Measurements from ENCODE around the gene SULT1A2. TPM values are rescaled to one million over a fixed set of nuclear protein-coding genes. Genes with fewer than 3 reads are reported as not detected.
"Not testable (repeated sequence)": the region's sequence is repeated elsewhere in the genome, so short reads cannot be mapped to it uniquely, and the experiment has no call there.

SULT1A2 gene
- total RNA-seq, 1 donor from 2014 or later: 0.23 TPM

- intact Hi-C loops (cut with micrococcal nuclease); H3K36me3 Mint-ChIP-seq (ENCODE audit: low read depth); H3K4me1 Mint-ChIP-seq; H3K27ac Mint-ChIP-seq; H3K27me3 Mint-ChIP-seq; H3K4me3 Mint-ChIP-seq; H3K9me3 Mint-ChIP-seq: not testable (repeated sequence)
- DNase-seq: peak; percentile 73
Measured at GRCh38 chr16:28615486-28616223, 18.8 kb upstream of the SULT1A2 start.

DNA sequence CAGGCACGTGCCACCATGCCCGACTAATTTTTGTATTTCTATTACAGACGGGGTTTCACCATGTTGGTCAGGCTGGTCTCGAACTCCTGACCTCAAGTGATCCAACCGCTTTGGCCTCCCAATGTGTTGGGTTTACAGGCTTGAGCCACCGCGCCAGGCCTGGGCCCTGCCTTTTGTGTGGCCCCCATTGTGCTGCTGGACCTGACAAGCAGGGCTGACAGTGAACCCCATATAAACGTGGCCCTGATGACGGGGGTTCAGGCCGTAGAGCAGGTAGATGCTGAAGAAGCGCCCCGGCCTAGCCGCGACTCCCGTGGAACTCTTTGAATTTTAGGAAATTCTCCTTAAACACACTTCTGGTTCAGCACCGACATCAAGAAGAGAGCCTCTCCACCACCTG lies 17.7 kb upstream of the SULT1A2 start:
- H3K4me1 Mint-ChIP-seq; H3K4me3 Mint-ChIP-seq; DNase-seq; H3K27me3 Mint-ChIP-seq; H3K36me3 Mint-ChIP-seq (ENCODE audit: low read depth); H3K27ac Mint-ChIP-seq; H3K9me3 Mint-ChIP-seq; intact Hi-C loops (cut with micrococcal nuclease): not testable (repeated sequence)

DNA sequence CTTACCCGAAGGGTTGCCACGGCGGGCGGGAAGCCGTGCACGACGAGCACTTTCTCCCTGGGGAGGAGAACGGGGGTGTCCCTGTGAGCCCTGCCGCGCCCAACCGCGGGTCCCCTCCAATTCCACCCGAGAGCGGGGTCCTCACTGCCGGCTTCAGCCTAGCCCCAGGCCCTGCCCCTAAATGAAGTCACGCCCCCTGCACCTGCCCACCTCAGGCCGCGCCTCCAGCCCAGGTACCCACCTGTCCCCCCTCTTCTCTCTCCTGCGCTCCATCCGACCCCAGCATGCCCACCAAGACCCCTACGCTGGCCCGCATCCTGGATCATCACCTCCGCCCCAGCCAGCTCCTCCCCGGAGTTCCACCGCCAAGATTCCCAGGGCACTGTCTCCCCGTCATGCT lies 17.1 kb upstream of the SULT1A2 start:
- H3K4me3 Mint-ChIP-seq; H3K9me3 Mint-ChIP-seq; DNase-seq; H3K4me1 Mint-ChIP-seq; H3K36me3 Mint-ChIP-seq (ENCODE audit: low read depth); H3K27me3 Mint-ChIP-seq; H3K27ac Mint-ChIP-seq; intact Hi-C loops (cut with micrococcal nuclease): not testable (repeated sequence)

DNA sequence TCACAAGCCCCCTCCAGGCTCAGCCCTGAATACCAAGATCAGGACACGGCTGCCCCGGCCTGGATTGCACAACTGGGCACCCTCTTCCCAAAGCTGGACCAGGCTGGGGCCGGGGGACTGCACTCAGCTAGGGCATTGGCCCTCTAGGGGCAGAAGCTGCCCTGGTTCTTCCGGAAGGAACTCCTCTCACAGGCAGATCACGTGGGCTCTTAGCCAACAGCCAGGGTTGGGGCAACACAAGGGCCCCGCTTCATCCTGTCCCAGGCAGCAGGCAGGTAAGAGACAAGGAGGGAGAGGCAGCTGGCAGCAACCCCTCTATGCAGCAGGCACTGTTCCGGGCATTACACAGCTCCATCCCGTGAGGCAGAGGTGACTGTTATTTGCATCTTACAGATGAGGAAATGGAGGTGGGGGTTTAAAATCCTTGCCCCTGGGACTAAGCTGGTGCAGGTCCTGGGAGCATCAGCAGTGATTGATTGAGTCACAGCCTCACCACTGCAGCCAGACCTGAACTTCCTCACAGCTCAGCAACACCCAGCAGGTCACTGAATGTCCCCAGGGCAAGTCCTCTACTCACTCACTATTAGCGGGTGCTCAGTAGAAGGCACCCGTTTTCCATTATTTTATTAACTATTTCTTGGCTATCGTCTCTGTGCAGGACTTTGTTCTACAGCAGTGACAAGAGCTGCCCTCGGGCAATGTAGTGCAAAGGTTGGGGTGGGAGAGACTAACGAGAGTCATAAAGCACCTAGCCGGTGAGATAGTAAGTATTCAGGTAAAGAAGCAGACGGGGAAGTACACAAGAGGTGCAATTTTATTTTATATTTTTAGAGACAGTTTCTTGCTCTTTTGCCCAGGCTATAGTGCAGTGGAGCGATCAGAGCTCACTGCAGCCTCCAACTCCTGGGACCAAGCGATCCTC lies 15.8 kb upstream of the SULT1A2 start:
- DNase-seq; H3K4me1 Mint-ChIP-seq; H3K4me3 Mint-ChIP-seq; intact Hi-C loops (cut with micrococcal nuclease); H3K27ac Mint-ChIP-seq; H3K36me3 Mint-ChIP-seq (ENCODE audit: low read depth); H3K27me3 Mint-ChIP-seq; H3K9me3 Mint-ChIP-seq: not testable (repeated sequence)

- H3K36me3 Mint-ChIP-seq (ENCODE audit: low read depth): no peaks in the 10 kb centered on the region
- H3K27ac Mint-ChIP-seq: no peak overlapping the region
- H3K4me1 Mint-ChIP-seq: peaks cover 5% of the 10 kb centered on the region
- H3K4me3 Mint-ChIP-seq: no peak overlapping the region
- no peak for DNase-seq
- no peaks in the 10 kb centered on the region for H3K27me3 Mint-ChIP-seq
- no peaks in the 10 kb centered on the region for H3K9me3 Mint-ChIP-seq
- intact Hi-C loops (cut with micrococcal nuclease): no loop called here
Measured at GRCh38 chr16:28610595-28611191, 13.8 kb upstream of the SULT1A2 start.

GRCh38 chr16:28609631-28610594 lies 13.1 kb upstream of the SULT1A2 start, which contains the start of gene SULT1A1:
Gene SULT1A1 (minus strand): TSS chr16:28610044. CDS start chr16:28608855, 1,189 bp downstream.
- intact Hi-C loops (cut with micrococcal nuclease): no loop called here
- H3K27ac Mint-ChIP-seq: no peak within 1 kb of the TSS
- DNase-seq: no peak
- no peaks in the 10 kb centered on the region for H3K27me3 Mint-ChIP-seq
- H3K4me1 Mint-ChIP-seq: peaks cover 5% of the 10 kb centered on the region
- no peaks in the 10 kb centered on the region for H3K36me3 Mint-ChIP-seq (ENCODE audit: low read depth)
- H3K9me3 Mint-ChIP-seq: no peaks in the 10 kb centered on the region
- H3K4me3 Mint-ChIP-seq: no peak within 1 kb of the TSS

GRCh38 chr16:28608867-28609596 lies 12.2 kb upstream of the SULT1A2 start:
- intact Hi-C loops (cut with micrococcal nuclease); DNase-seq; H3K9me3 Mint-ChIP-seq; H3K27ac Mint-ChIP-seq; H3K4me1 Mint-ChIP-seq; H3K27me3 Mint-ChIP-seq; H3K4me3 Mint-ChIP-seq; H3K36me3 Mint-ChIP-seq (ENCODE audit: low read depth): not testable (repeated sequence)

GRCh38 chr16:28608496-28608808 lies 11.6 kb upstream of the SULT1A2 start:
- DNase-seq; H3K9me3 Mint-ChIP-seq; H3K4me3 Mint-ChIP-seq; H3K36me3 Mint-ChIP-seq (ENCODE audit: low read depth); H3K4me1 Mint-ChIP-seq; H3K27ac Mint-ChIP-seq; intact Hi-C loops (cut with micrococcal nuclease); H3K27me3 Mint-ChIP-seq: not testable (repeated sequence)

- H3K9me3 Mint-ChIP-seq; H3K27me3 Mint-ChIP-seq; H3K4me3 Mint-ChIP-seq; H3K36me3 Mint-ChIP-seq (ENCODE audit: low read depth); DNase-seq; H3K4me1 Mint-ChIP-seq; intact Hi-C loops (cut with micrococcal nuclease); H3K27ac Mint-ChIP-seq: not testable (repeated sequence)
Measured at GRCh38 chr16:28607681-28608495, 11.0 kb upstream of the SULT1A2 start.

DNA sequence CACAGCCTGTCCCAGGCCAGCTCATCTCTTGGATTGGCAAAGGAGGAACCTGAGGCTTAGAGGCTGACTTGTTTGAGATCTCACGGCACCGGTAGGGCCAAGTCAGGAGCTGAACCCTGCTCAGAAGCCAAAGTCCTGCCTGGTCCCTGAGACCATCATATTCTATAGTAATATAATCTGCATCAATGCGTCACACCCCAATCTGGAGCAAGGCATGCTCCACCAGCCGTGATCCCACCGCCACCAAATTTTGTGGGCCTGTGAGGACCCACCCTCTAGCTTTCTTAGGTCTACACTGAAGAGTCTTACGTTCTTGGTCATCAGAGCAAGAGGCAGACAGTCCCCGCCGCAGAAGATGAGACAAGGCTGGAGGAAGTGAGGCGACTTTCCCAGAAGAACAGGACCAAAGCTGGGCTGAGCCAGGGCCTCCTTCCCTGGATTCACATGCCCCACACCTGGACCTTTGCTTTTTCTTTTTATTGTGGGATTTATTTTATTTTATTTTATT lies 10.3 kb upstream of the SULT1A2 start:
- H3K4me3 Mint-ChIP-seq: no peak overlapping the region
- H3K9me3 Mint-ChIP-seq: no peaks in the 10 kb centered on the region
- H3K27ac Mint-ChIP-seq: no peak overlapping the region
- H3K27me3 Mint-ChIP-seq: no peaks in the 10 kb centered on the region
- no peaks in the 10 kb centered on the region for H3K36me3 Mint-ChIP-seq (ENCODE audit: low read depth)
- intact Hi-C loops (cut with micrococcal nuclease): no loop called here
- no peak for DNase-seq
- H3K4me1 Mint-ChIP-seq: peaks cover 5% of the 10 kb centered on the region

DNA sequence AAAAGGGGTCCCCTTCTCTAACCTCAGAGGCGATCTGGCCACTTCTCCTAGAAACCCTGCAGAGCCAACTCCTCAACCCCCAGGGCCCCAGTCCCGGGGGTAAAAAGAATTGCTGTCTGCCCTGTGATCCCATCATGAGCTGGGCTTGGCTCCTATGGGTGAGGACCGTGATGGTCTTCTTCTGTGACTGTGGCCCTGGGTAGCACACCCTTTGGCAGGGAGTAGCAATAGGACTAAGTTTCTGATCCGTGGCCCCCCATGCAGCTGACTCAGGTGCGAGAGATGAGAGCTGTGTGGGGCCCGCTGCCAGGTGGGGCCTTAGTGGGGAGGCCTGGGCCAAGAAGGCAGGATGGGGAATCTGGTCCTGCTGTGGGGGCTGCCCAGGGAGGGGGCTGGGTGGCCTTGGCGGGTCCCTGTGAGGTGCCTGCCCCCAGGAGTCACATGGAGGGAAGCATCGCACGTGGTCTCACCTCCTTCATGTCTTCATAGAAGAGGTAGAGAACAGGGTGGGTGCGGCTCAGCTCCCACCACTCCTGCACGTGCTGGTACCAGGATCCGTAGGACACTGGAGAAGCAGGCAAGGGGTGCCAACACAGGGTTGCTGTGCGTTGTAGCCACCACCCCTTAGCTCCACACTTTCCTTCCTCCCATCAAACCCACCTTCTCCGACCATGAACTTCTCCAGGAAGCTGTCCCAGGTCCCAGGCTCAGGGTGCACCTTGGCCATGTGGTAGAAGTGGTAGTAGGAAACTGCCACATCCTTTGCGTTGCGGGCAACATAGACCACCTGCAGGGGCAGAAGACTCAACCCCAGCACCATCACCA lies 9.7 kb upstream of the SULT1A2 start:
- DNase-seq: no peak
- no peaks in the 10 kb centered on the region for H3K27me3 Mint-ChIP-seq
- H3K4me1 Mint-ChIP-seq: peaks cover 5% of the 10 kb centered on the region
- intact Hi-C loops (cut with micrococcal nuclease): no loop called here
- no peaks in the 10 kb centered on the region for H3K9me3 Mint-ChIP-seq
- H3K36me3 Mint-ChIP-seq (ENCODE audit: low read depth): no peaks in the 10 kb centered on the region
- no peak overlapping the region for H3K27ac Mint-ChIP-seq
- H3K4me3 Mint-ChIP-seq: no peak overlapping the region

DNA sequence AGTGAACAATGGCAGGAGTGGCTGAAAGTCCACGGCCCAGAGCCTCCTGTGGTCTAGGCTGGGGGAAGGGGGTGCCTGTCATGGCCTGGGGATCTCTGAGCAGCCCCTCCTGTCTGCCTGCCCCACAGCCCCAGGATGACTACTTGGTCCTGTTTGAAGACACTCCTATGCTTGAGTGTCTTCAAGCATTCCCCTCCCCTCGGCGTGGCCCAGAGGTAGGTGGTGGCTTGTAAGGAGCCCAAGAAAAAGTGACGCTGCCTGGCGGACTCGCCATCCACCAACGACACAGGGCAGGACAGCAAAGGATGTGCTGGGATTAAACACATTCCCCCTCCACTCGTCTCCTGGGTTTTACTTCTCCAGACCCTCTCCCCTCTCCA lies 7.3 kb upstream of the SULT1A2 start:
- Mint-ChIP-seq H3K4me3 (no peak overlapping the region), H3K9me3 (no peaks in the 10 kb centered on the region), H3K27me3 (no peaks in the 10 kb centered on the region), H3K36me3 (ENCODE audit: low read depth) (no peaks in the 10 kb centered on the region), H3K27ac (no peak overlapping the region), H3K4me1 (no peaks in the 10 kb centered on the region)
- DNase-seq: no peak
- intact Hi-C loops (cut with micrococcal nuclease): no loop called here
